ENCODE data around the gene ZNF638.
"Not testable (repeated sequence)": the region's sequence is repeated elsewhere in the genome, so short reads cannot be mapped to it uniquely, and the experiment has no call there.

ZNF638 gene

DNA sequence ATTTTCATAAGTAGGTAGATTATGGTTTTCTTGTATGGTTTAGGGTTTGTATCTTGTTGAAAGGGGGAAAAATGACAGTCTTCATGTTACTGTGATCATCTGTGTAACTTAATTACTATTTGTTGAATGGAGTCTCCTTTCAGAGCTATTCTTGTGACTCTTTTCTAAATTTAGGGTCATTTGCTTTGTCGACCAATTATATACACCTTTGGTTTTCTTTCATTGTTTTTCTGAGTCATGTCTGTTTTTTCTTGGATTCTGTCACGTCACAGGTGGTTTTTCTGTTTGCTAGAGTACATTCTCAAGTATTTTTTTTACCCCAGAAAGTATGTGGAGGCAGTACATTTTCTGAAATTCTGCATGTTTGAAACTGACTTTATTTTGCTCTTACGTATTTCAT is 78.0 kb downstream of the ZNF638 start:
- Histone ChIP-seq H3K36me3 (ENCODE audit: insufficient read depth, low read depth, low read length) (peaks cover 60% of the 10 kb centered on the region), H3K4me3 (ENCODE audit: low read length) (no peak overlapping the region)

GRCh38 chr2:71410696-71411095 is 79.1 kb downstream of the ZNF638 start:
- Histone ChIP-seq H3K9me3 (ENCODE audit: insufficient read depth, low read depth, low read length) (no peaks in the 10 kb centered on the region), H3K9ac (ENCODE audit: low read depth, low read length) (no peak overlapping the region), H3K4me1 (ENCODE audit: insufficient read depth, low read length) (no peaks in the 10 kb centered on the region), H3K27me3 (ENCODE audit: insufficient read depth, low read length) (no peaks in the 10 kb centered on the region), H3K27ac (ENCODE audit: low read length) (no peak overlapping the region), H3K36me3 (ENCODE audit: insufficient read depth, low read depth, low read length) (peaks cover 49% of the 10 kb centered on the region), H3K4me3 (ENCODE audit: low read length) (no peak overlapping the region)

More for the DNA sequence above, 78.0 kb downstream of the ZNF638 start:
- Histone ChIP-seq H3K4me1 (ENCODE audit: insufficient read depth, low read length) (no peaks in the 10 kb centered on the region), H3K9me3 (ENCODE audit: insufficient read depth, low read depth, low read length) (no peaks in the 10 kb centered on the region), H3K27ac (ENCODE audit: low read length) (no peak overlapping the region), H3K27me3 (ENCODE audit: insufficient read depth, low read length) (no peaks in the 10 kb centered on the region), H3K9ac (ENCODE audit: low read depth, low read length) (no peak overlapping the region)

DNA sequence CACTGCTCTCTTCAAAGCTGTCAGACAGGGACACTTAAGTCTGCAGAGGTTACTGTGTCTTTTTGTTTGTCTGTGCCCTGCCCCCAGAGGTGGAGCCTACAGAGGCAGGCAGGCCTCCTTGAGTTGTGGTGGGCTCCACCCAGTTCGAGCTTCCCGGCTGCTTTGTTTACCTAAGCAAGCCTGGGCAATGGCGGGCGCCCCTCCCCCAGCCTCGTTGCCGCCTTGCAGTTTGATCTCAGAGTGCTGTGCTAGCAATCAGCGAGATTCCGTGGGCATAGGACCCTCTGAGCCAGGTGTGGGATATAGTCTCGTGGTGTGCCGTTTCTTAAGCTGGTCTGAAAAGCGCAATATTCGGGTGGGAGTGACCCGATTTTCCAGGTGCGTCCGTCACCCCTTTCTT is 85.3 kb downstream of the ZNF638 start:
- H3K9me3 ChIP-seq (ENCODE audit: insufficient read depth, low read depth, low read length); H3K9ac ChIP-seq (ENCODE audit: low read depth, low read length); H3K27ac ChIP-seq (ENCODE audit: low read length); H3K27me3 ChIP-seq (ENCODE audit: insufficient read depth, low read length); H3K4me1 ChIP-seq (ENCODE audit: insufficient read depth, low read length); H3K4me3 ChIP-seq (ENCODE audit: low read length): not testable (repeated sequence)
- H3K36me3 ChIP-seq (ENCODE audit: insufficient read depth, low read depth, low read length), result peaks cover 30% of the 10 kb centered on the region; the same call in 1 of the 2 replicates

DNA sequence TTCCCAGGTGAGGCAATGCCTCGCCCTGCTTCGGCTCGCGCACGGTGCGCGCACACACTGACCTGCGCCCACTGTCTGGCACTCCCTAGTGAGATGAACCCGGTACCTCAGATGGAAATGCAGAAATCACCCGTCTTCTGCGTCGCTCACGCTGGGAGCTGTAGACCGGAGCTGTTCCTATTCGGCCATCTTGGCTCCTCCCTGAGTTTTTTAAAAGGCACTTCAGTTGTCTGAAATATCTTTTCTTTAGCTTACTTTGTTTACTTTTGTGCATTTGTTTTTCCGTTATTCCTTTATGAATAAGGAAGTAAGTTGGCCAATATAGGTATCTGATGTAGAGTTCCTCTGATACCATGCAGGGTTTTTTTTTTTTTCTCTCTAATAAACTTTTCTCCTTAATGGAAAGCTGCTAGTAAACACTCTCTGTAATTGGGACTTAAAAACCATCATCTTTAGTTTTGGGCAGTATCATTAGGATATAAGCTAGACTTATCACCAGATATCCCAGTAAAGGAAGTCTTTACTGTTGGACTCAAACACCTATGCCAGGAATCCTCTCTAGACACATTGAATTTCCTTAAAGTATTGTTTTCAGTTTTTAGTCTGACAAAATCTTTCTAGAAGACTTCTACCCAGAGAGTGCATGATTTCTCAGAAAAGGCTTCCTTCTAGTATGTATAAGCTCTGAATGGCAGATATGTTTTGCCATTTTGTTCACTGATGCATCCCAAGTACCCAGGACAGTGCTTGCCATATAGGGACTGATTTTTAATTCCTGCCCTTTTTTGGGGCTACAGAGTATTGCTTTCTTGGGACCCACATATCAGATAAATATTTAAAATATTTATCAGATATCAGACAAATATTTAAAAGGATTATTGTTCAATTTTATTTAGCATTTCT is 86.0 kb downstream of the ZNF638 start:
- no peaks in the 10 kb centered on the region for H3K27me3 ChIP-seq (ENCODE audit: insufficient read depth, low read length)
- peak overlapping the region; percentile 29 for H3K27ac ChIP-seq (ENCODE audit: low read length)
- H3K4me1 ChIP-seq (ENCODE audit: insufficient read depth, low read length), result peaks cover 5% of the 10 kb centered on the region; the same call in 1 of the 2 replicates
- H3K9me3 ChIP-seq (ENCODE audit: insufficient read depth, low read depth, low read length), result no peaks in the 10 kb centered on the region
- H3K4me3 ChIP-seq (ENCODE audit: low read length), result peak overlapping the region; percentile 71
- H3K9ac ChIP-seq (ENCODE audit: low read depth, low read length), result peak overlapping the region; percentile 84
- peaks cover 34% of the 10 kb centered on the region for H3K36me3 ChIP-seq (ENCODE audit: insufficient read depth, low read depth, low read length)

DNA sequence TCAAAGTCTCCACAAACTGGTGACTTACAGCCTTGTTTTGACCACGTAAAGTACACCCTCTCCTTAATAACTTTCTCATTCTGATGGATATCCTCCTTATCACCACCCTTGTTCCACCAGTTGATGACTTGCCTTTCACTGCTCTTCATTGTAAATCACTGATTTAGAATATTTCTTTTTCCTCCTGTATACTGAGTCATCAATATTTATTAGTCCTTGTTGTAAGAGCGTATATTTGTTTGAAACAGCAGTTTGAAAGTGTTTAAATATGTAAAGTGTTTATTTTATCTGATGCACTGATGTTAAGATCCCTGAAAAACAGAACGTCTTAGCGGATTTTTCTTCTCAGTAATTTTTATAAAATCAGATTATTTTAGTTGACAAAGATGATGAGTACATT is 87.6 kb downstream of the ZNF638 start:
- H3K36me3 ChIP-seq (ENCODE audit: insufficient read depth, low read depth, low read length), result peaks cover 50% of the 10 kb centered on the region
- peaks cover 5% of the 10 kb centered on the region; the same call in 1 of the 2 replicates for H3K4me1 ChIP-seq (ENCODE audit: insufficient read depth, low read length)

DNA sequence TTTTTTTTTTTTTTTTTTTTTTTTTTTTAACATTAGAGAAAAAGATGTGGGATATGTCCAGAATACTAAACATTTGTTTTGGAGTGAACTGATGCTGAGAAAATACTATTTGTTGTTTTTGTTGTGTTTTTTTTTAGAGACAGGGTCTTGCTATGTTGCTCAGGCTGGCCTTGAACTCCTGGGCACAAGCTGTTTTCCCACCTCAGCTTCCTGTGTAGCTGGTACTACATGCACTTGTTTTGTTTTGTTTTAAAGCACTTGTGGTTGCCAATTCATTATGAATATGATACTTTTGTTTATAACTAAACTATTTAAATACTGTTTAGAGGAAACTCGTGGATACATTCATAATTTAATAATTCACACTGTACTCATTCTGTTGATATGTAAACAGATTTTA is 88.4 kb downstream of the ZNF638 start:
- peaks cover 59% of the 10 kb centered on the region for H3K36me3 ChIP-seq (ENCODE audit: insufficient read depth, low read depth, low read length)

More for the DNA sequence above, 87.6 kb downstream of the ZNF638 start:
- Histone ChIP-seq H3K27ac (ENCODE audit: low read length) (no peak overlapping the region), H3K9me3 (ENCODE audit: insufficient read depth, low read depth, low read length) (no peaks in the 10 kb centered on the region), H3K27me3 (ENCODE audit: insufficient read depth, low read length) (no peaks in the 10 kb centered on the region), H3K9ac (ENCODE audit: low read depth, low read length) (no peak overlapping the region), H3K4me3 (ENCODE audit: low read length) (no peak overlapping the region)

GRCh38 chr2:71422786-71423185 is 91.2 kb downstream of the ZNF638 start:
- peaks cover 1% of the 10 kb centered on the region; the same call in 1 of the 2 replicates for H3K4me1 ChIP-seq (ENCODE audit: insufficient read depth, low read length)
- peaks cover 83% of the 10 kb centered on the region for H3K36me3 ChIP-seq (ENCODE audit: insufficient read depth, low read depth, low read length)
- no peaks in the 10 kb centered on the region for H3K9me3 ChIP-seq (ENCODE audit: insufficient read depth, low read depth, low read length)
- H3K9ac ChIP-seq (ENCODE audit: low read depth, low read length), result no peak overlapping the region
- no peaks in the 10 kb centered on the region for H3K27me3 ChIP-seq (ENCODE audit: insufficient read depth, low read length)
- H3K4me3 ChIP-seq (ENCODE audit: low read length), result no peak overlapping the region
- H3K27ac ChIP-seq (ENCODE audit: low read length), result no peak overlapping the region

More for the DNA sequence above, 88.4 kb downstream of the ZNF638 start:
- H3K4me3 ChIP-seq (ENCODE audit: low read length), result no peak overlapping the region
- H3K4me1 ChIP-seq (ENCODE audit: insufficient read depth, low read length), result peaks cover 5% of the 10 kb centered on the region; the same call in 1 of the 2 replicates
- H3K9ac ChIP-seq (ENCODE audit: low read depth, low read length), result no peak overlapping the region
- no peak overlapping the region for H3K27ac ChIP-seq (ENCODE audit: low read length)
- H3K27me3 ChIP-seq (ENCODE audit: insufficient read depth, low read length), result no peaks in the 10 kb centered on the region
- no peaks in the 10 kb centered on the region for H3K9me3 ChIP-seq (ENCODE audit: insufficient read depth, low read depth, low read length)

- Histone ChIP-seq H3K4me1 (ENCODE audit: insufficient read depth, low read length) (no peaks in the 10 kb centered on the region), H3K9me3 (ENCODE audit: insufficient read depth, low read depth, low read length) (no peaks in the 10 kb centered on the region), H3K4me3 (ENCODE audit: low read length) (no peak overlapping the region), H3K36me3 (ENCODE audit: insufficient read depth, low read depth, low read length) (peaks cover 89% of the 10 kb centered on the region), H3K27ac (ENCODE audit: low read length) (no peak overlapping the region), H3K9ac (ENCODE audit: low read depth, low read length) (no peak overlapping the region), H3K27me3 (ENCODE audit: insufficient read depth, low read length) (no peaks in the 10 kb centered on the region)
These were observed 92.3 kb downstream of the ZNF638 start for GRCh38 chr2:71423817-71424420.

DNA sequence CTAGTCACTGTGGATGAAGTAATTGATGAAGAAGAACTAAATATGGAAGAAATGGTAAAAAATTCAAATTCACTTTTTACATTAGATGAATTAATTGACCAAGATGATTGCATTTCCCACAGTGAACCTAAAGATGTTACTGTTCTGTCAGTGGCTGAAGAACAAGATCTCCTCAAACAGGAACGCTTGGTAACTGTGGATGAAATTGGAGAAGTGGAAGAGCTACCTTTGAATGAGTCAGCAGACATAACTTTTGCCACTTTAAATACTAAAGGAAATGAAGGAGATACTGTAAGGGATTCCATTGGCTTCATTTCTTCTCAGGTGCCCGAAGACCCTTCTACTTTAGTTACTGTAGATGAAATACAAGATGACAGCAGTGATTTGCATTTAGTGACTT is 95.1 kb downstream of the ZNF638 start:
- Histone ChIP-seq H3K4me1 (ENCODE audit: insufficient read depth, low read length) (no peaks in the 10 kb centered on the region), H3K9me3 (ENCODE audit: insufficient read depth, low read depth, low read length) (no peaks in the 10 kb centered on the region), H3K36me3 (ENCODE audit: insufficient read depth, low read depth, low read length) (peaks cover 93% of the 10 kb centered on the region), H3K27me3 (ENCODE audit: insufficient read depth, low read length) (no peaks in the 10 kb centered on the region), H3K4me3 (ENCODE audit: low read length) (no peak overlapping the region), H3K27ac (ENCODE audit: low read length) (no peak overlapping the region), H3K9ac (ENCODE audit: low read depth, low read length) (no peak overlapping the region)

DNA sequence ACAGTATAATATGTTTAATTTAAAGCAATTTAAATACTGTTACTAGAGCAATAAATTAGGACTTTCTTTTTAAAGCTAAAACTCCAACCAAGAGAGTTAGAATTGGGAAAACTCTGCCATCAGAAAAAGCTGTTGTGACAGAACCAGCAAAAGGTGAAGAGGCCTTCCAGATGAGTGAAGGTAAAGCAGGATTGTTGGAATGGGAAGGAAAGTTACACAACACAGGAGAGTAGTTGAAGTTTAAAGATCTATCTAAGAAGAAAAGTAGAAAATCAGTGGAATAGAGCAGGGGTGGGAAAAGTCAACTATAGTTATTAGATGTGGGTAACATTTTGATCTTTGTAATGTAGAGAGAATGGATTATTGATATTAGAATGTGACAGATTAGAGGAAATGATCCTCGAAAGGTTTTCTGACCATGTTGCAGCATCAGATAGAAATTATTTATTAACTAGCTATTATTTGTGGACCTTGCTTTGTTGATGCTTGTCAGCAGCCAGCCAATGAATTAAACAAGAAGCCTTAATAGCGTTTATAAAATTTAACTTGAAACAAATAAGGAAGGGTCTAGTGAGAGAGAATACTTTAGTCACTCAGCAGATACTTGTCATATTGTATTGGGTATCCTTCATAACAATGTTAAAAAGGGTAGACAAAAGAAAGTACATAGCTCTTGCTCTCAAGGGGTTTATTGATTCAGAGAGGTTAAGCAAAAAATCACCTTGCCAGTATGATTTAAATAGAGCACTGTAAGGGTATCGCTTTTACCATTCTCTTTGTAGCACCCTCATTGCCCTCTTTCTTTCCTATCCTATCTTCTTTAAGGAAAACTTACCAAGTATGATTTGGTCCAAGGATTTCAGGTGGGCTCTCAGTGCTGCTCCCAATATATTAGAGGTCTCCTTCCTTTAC is 97.1 kb downstream of the ZNF638 start:
- H3K27ac ChIP-seq (ENCODE audit: low read length), result no peak overlapping the region
- no peaks in the 10 kb centered on the region for H3K4me1 ChIP-seq (ENCODE audit: insufficient read depth, low read length)
- H3K36me3 ChIP-seq (ENCODE audit: insufficient read depth, low read depth, low read length), result peaks cover 96% of the 10 kb centered on the region
- no peaks in the 10 kb centered on the region for H3K27me3 ChIP-seq (ENCODE audit: insufficient read depth, low read length)
- H3K9ac ChIP-seq (ENCODE audit: low read depth, low read length), result no peak overlapping the region
- no peaks in the 10 kb centered on the region for H3K9me3 ChIP-seq (ENCODE audit: insufficient read depth, low read depth, low read length)
- no peak overlapping the region for H3K4me3 ChIP-seq (ENCODE audit: low read length)

- not testable (repeated sequence) for H3K4me1 ChIP-seq (ENCODE audit: insufficient read depth, low read length); H3K9ac ChIP-seq (ENCODE audit: low read depth, low read length); H3K9me3 ChIP-seq (ENCODE audit: insufficient read depth, low read depth, low read length); H3K27ac ChIP-seq (ENCODE audit: low read length); H3K27me3 ChIP-seq (ENCODE audit: insufficient read depth, low read length); H3K36me3 ChIP-seq (ENCODE audit: insufficient read depth, low read depth, low read length); H3K4me3 ChIP-seq (ENCODE audit: low read length)
These were observed 113.6 kb downstream of the ZNF638 start for GRCh38 chr2:71445142-71445541.

Measured in iPS-20b (cell line).